ENCODE measurements around the gene PARP11.

The PARP11 gene
- total RNA-seq, result 8.8 to 36.6 (median 17.3) reads per million in 17 experiments

GRCh38 chr12:3872800-3873636 is at the start of gene PARP11:
TSS of gene PARP11 (minus strand) at chr12:3873399. CDS start at chr12:3873229, 170 bp downstream.
- DNase-seq, result peak; percentile 97 to 99 (median 98)

- no peak for DNase-seq
Observed at GRCh38 chr12:3922033-3922432, 48.8 kb upstream of the PARP11 start.

GRCh38 chr12:3921526-3921925 is 48.3 kb upstream of the PARP11 start:
- no peak for DNase-seq

GRCh38 chr12:3921151-3921471 is 47.9 kb upstream of the PARP11 start:
- DNase-seq, result no peak

GRCh38 chr12:3920351-3921150 is 47.4 kb upstream of the PARP11 start:
- DNase-seq, result no peak

GRCh38 chr12:3913278-3913677 is 40.1 kb upstream of the PARP11 start:
- no peak for DNase-seq

GRCh38 chr12:3912863-3913262 is 39.7 kb upstream of the PARP11 start:
- no peak for DNase-seq

- no peak for DNase-seq
Observed at GRCh38 chr12:3911409-3911808, 38.2 kb upstream of the PARP11 start.

GRCh38 chr12:3905664-3906063 is 32.5 kb upstream of the PARP11 start:
- DNase-seq, result no peak

GRCh38 chr12:3904999-3905398 is 31.8 kb upstream of the PARP11 start:
- DNase-seq, result no peak

GRCh38 chr12:3902921-3903320 is 29.7 kb upstream of the PARP11 start:
- no peak for DNase-seq

- no peak for DNase-seq
Observed at GRCh38 chr12:3901116-3901515, 27.9 kb upstream of the PARP11 start.

GRCh38 chr12:3898756-3899155 is 25.6 kb upstream of the PARP11 start:
- no peak for DNase-seq

- DNase-seq, result peak; percentile 23 to 73 (median 54)
Observed at GRCh38 chr12:3897371-3897971, 24.3 kb upstream of the PARP11 start.

- peak; percentile 87 to 97 (median 92) for DNase-seq
Observed at GRCh38 chr12:3896801-3897351, 23.7 kb upstream of the PARP11 start.

GRCh38 chr12:3896356-3896755 is 23.2 kb upstream of the PARP11 start:
- peak in 2 of 4 experiments; percentile 54 to 76 for DNase-seq

GRCh38 chr12:3892631-3893030 is 19.4 kb upstream of the PARP11 start:
- peak in 2 of 4 experiments; percentile 8 to 31 for DNase-seq

GRCh38 chr12:3891201-3891600 is 18.0 kb upstream of the PARP11 start:
- no peak for DNase-seq

GRCh38 chr12:3888659-3889058 is 15.5 kb upstream of the PARP11 start:
- DNase-seq, result peak in 3 of 4 experiments; percentile 48 to 61 (median 52)

- peak; percentile 62 to 86 (median 66) for DNase-seq
Observed at GRCh38 chr12:3885277-3886094, 12.3 kb upstream of the PARP11 start.

GRCh38 chr12:3884671-3885070 is 11.5 kb upstream of the PARP11 start:
- DNase-seq, result no peak
